Mesendoderm (in vitro differentiated cells): Measurements from ENCODE around the gene MBD6.

Source experiments
- DNase-seq: peaks from one replicate; pipeline ENCODE4 v3.0.0; 2013
- H2AK5ac ChIP-seq: 2 replicates; pipeline ENCODE4 v1.6.1; 2013; ENCODE audit warnings: low read length, inconsistent platforms
- H2BK120ac ChIP-seq: 2 replicates; pipeline ENCODE4 v1.6.1; 2013; ENCODE audit warnings: low read depth, mild to moderate bottlenecking, low read length, moderate library complexity, mixed read lengths
- H2BK15ac ChIP-seq: replicated peaks from 2 replicates; pipeline ENCODE4 v1.6.1; 2013; ENCODE audit warnings: low read depth, mild to moderate bottlenecking, moderate library complexity
- H2BK5ac ChIP-seq: 2 replicates; pipeline ENCODE4 v1.6.1; 2013; ENCODE audit warnings: low read length, inconsistent platforms
- H3K18ac ChIP-seq: 2 replicates; pipeline ENCODE4 v1.6.1; 2013; ENCODE audit warnings: mild to moderate bottlenecking, low read length, mixed read lengths
- H3K23ac ChIP-seq: one replicate; pipeline ENCODE4 v1.6.1; 2013; ENCODE audit warnings: low read length
- H3K27ac ChIP-seq: 2 replicates; pipeline ENCODE4 v1.5.1; 2013; ENCODE audit warnings: low read depth, mild to moderate bottlenecking, inconsistent platforms, low read length, moderate library complexity
- H3K27me3 ChIP-seq: 2 replicates; pipeline ENCODE4 v1.6.1; 2013; ENCODE audit warnings: low read length, control low read depth, mild to moderate bottlenecking, inconsistent platforms; ENCODE audit not compliant: insufficient read depth, poor library complexity
- H3K36me3 ChIP-seq: 2 replicates; pipeline ENCODE4 v1.6.1; 2013; ENCODE audit warnings: low read length, inconsistent platforms; ENCODE audit not compliant: control insufficient read depth, insufficient read depth
- H3K4ac ChIP-seq: one replicate; pipeline ENCODE4 v1.6.1; 2013; ENCODE audit warnings: low read depth, mild to moderate bottlenecking, low read length, moderate library complexity
- H3K4me1 ChIP-seq: 2 replicates; pipeline ENCODE4 v1.6.1; 2013; ENCODE audit warnings: low read depth, low read length, inconsistent platforms; ENCODE audit not compliant: control insufficient read depth
- H3K4me2 ChIP-seq: 2 replicates; pipeline ENCODE4 v1.6.1; 2013; ENCODE audit warnings: low read length
- H3K4me3 ChIP-seq: 2 replicates; pipeline ENCODE4 v1.5.1; 2013; ENCODE audit warnings: mild to moderate bottlenecking, low read length
- H3K56ac ChIP-seq: one replicate; pipeline ENCODE4 v1.6.1; 2013; ENCODE audit warnings: low read length
- H3K79me1 ChIP-seq: 2 replicates; pipeline ENCODE4 v1.6.1; 2013; ENCODE audit warnings: low read length, inconsistent platforms
- H3K79me2 ChIP-seq: 2 replicates; pipeline ENCODE4 v1.6.1; 2013; ENCODE audit warnings: mild to moderate bottlenecking, low read length; ENCODE audit not compliant: control insufficient read depth, insufficient read depth
- H3K9ac ChIP-seq: 2 replicates; pipeline ENCODE4 v1.6.1; 2013; ENCODE audit warnings: low read length, inconsistent platforms
- H4K5ac ChIP-seq: one replicate; pipeline ENCODE4 v1.6.1; 2013; ENCODE audit warnings: low read length
- H4K8ac ChIP-seq: one replicate; pipeline ENCODE4 v1.6.1; 2013; ENCODE audit warnings: low read depth, mild to moderate bottlenecking, control low read depth, low read length, moderate library complexity
- WGBS: extraction: QIAGEN DNeasy Blood & Tissue Kit; methylation state at CpG from one replicate; pipeline ENCODE4 v1.1.7; 2013; ENCODE audit warnings: low lambda C conversion rate, missing lambda C conversion rate; ENCODE audit not compliant: insufficient coverage; ENCODE audit errors: extremely low coverage; 5-methylcytosine and 5-hydroxymethylcytosine counted together

The MBD6 gene

GRCh38 chr12:57479376-57480115 lies 43.1 kb upstream of the MBD6 start, which contains the start of gene ARHGAP9:
Gene ARHGAP9 (minus strand): TSS chr12:57479866. CDS start chr12:57479406, 460 bp downstream.
- no peaks in the 10 kb centered on the region for H3K36me3 ChIP-seq
- H3K79me1 ChIP-seq = no peaks in the 10 kb centered on the region
- H4K5ac ChIP-seq = no peak within 1 kb of the TSS
- peaks cover 13% of the 10 kb centered on the region for H3K27me3 ChIP-seq
- H3K4me2 ChIP-seq = no peak within 1 kb of the TSS
- H3K79me2 ChIP-seq = no peaks in the 10 kb centered on the region
- no peak within 1 kb of the TSS for H2BK5ac ChIP-seq
- H2AK5ac ChIP-seq = no peak within 1 kb of the TSS
- no peak within 1 kb of the TSS for H2BK120ac ChIP-seq
- H3K23ac ChIP-seq = no peak within 1 kb of the TSS
- no peak for DNase-seq
- no peak within 1 kb of the TSS for H3K9ac ChIP-seq
- WGBS = no CpG with 5 or more reads among the region's 6 CpGs
- H3K4me1 ChIP-seq = peaks cover 8% of the 10 kb centered on the region
- no peak within 1 kb of the TSS for H2BK15ac ChIP-seq
- no peak within 1 kb of the TSS for H3K27ac ChIP-seq
- H4K8ac ChIP-seq = no peak within 1 kb of the TSS
- H3K18ac ChIP-seq = no peak within 1 kb of the TSS
- no peak within 1 kb of the TSS for H3K4me3 ChIP-seq
- no peak within 1 kb of the TSS for H3K56ac ChIP-seq
- H3K4ac ChIP-seq = no peak within 1 kb of the TSS

GRCh38 chr12:57481671-57482070 lies 41.0 kb upstream of the MBD6 start:
- H3K27me3 ChIP-seq = no peaks in the 10 kb centered on the region
- H3K9ac ChIP-seq = no peak overlapping the region
- no peak overlapping the region for H2BK5ac ChIP-seq
- H2BK15ac ChIP-seq = no peak overlapping the region
- H3K36me3 ChIP-seq = no peaks in the 10 kb centered on the region
- H3K4me1 ChIP-seq = peaks cover 8% of the 10 kb centered on the region
- no peak for DNase-seq
- no peak overlapping the region for H3K27ac ChIP-seq
- no peak overlapping the region for H3K4ac ChIP-seq
- no peak overlapping the region for H3K23ac ChIP-seq
- H2BK120ac ChIP-seq = no peak overlapping the region
- WGBS = no CpG with 5 or more reads among the region's 1 CpG
- H3K4me2 ChIP-seq = no peak overlapping the region
- H3K4me3 ChIP-seq = no peak overlapping the region
- H3K79me2 ChIP-seq = no peaks in the 10 kb centered on the region
- peak overlapping the region; percentile 25 for H3K56ac ChIP-seq
- no peaks in the 10 kb centered on the region for H3K79me1 ChIP-seq
- no peak overlapping the region for H4K5ac ChIP-seq
- H3K18ac ChIP-seq = no peak overlapping the region
- H2AK5ac ChIP-seq = no peak overlapping the region
- no peak overlapping the region for H4K8ac ChIP-seq

- no peaks in the 10 kb centered on the region for H3K27me3 ChIP-seq
- H4K8ac ChIP-seq = no peak overlapping the region
- H3K4me1 ChIP-seq = no peaks in the 10 kb centered on the region
- no peak overlapping the region for H2BK15ac ChIP-seq
- H3K4me2 ChIP-seq = no peak overlapping the region
- no peak overlapping the region for H3K23ac ChIP-seq
- H2BK120ac ChIP-seq = no peak overlapping the region
- no peaks in the 10 kb centered on the region for H3K36me3 ChIP-seq
- no peak overlapping the region for H3K4me3 ChIP-seq
- peak; percentile 89 for DNase-seq
- no peak overlapping the region for H2BK5ac ChIP-seq
- H3K27ac ChIP-seq = no peak overlapping the region
- peaks cover 2% of the 10 kb centered on the region for H3K79me1 ChIP-seq
- H3K18ac ChIP-seq = no peak overlapping the region
- H2AK5ac ChIP-seq = no peak overlapping the region
- no peak overlapping the region for H4K5ac ChIP-seq
- H3K9ac ChIP-seq = no peak overlapping the region
- no CpG with 5 or more reads among the region's 5 CpGs for WGBS
- H3K4ac ChIP-seq = no peak overlapping the region
- H3K79me2 ChIP-seq = peaks cover 6% of the 10 kb centered on the region
- no peak overlapping the region for H3K56ac ChIP-seq
Measured at GRCh38 chr12:57483466-57483865, 39.2 kb upstream of the MBD6 start.

- peaks cover 14% of the 10 kb centered on the region for H3K79me1 ChIP-seq
- H3K36me3 ChIP-seq = peaks cover 5% of the 10 kb centered on the region
- H3K4me1 ChIP-seq = peaks cover 3% of the 10 kb centered on the region
- no peak overlapping the region for H4K8ac ChIP-seq
- DNase-seq = peak; percentile 84
- no peak overlapping the region for H3K23ac ChIP-seq
- peak overlapping the region; percentile 15 for H3K56ac ChIP-seq
- H2BK15ac ChIP-seq = no peak overlapping the region
- H2AK5ac ChIP-seq = no peak overlapping the region
- no peaks in the 10 kb centered on the region for H3K27me3 ChIP-seq
- no peak overlapping the region for H2BK5ac ChIP-seq
- H3K4me2 ChIP-seq = no peak overlapping the region
- no peak overlapping the region for H2BK120ac ChIP-seq
- H3K18ac ChIP-seq = no peak overlapping the region
- H3K4me3 ChIP-seq = no peak overlapping the region
- H4K5ac ChIP-seq = no peak overlapping the region
- H3K4ac ChIP-seq = no peak overlapping the region
- H3K9ac ChIP-seq = no peak overlapping the region
- H3K79me2 ChIP-seq = peaks cover 22% of the 10 kb centered on the region
- H3K27ac ChIP-seq = no peak overlapping the region
Measured at GRCh38 chr12:57485695-57486094, 36.9 kb upstream of the MBD6 start.

GRCh38 chr12:57487055-57487596 lies 35.5 kb upstream of the MBD6 start:
- H3K27ac ChIP-seq = no peak overlapping the region
- H2AK5ac ChIP-seq = no peak overlapping the region
- no peak overlapping the region for H2BK120ac ChIP-seq
- peaks cover 22% of the 10 kb centered on the region for H3K79me2 ChIP-seq
- H4K8ac ChIP-seq = peak overlapping the region; percentile 41
- no peak overlapping the region for H2BK15ac ChIP-seq
- no peak overlapping the region for H3K4me3 ChIP-seq
- no CpG with 5 or more reads among the region's 27 CpGs for WGBS
- no peaks in the 10 kb centered on the region for H3K27me3 ChIP-seq
- H3K79me1 ChIP-seq = peaks cover 18% of the 10 kb centered on the region
- H3K9ac ChIP-seq = no peak overlapping the region
- peak overlapping the region; percentile 73 for H3K56ac ChIP-seq
- H3K23ac ChIP-seq = no peak overlapping the region
- no peak overlapping the region for H3K4me2 ChIP-seq
- no peak for DNase-seq
- H4K5ac ChIP-seq = no peak overlapping the region
- H3K36me3 ChIP-seq = peaks cover 10% of the 10 kb centered on the region
- H3K4ac ChIP-seq = no peak overlapping the region
- H3K4me1 ChIP-seq = peaks cover 3% of the 10 kb centered on the region
- H3K18ac ChIP-seq = no peak overlapping the region
- no peak overlapping the region for H2BK5ac ChIP-seq
